HepG2 (cell line): Measurements from ENCODE around the gene RAD9A. TPM values are rescaled to one million over a fixed set of nuclear protein-coding genes. Genes with fewer than 3 reads are reported as not detected.
A peak's percentile ranks its signal among the peaks of the same experiment; 100 is the strongest.

ENCODE experiments used
- CBX2 ChIP-seq, 2 experiments: fragments of 200-600 bp in 1 of 2; sonication (generic); formaldehyde crosslinking in 1 of 2; IDR thresholded peaks; 2 replicates each; pipeline versions ENCODE4 v1.7.0 to v1.8.1; 2018 to 2022; ENCODE audit warnings: low read depth in 2 of 2, low read length in 1 of 2, mild to moderate bottlenecking in 1 of 2, missing genetic modification reagents in 1 of 2
- ERF ChIP-seq: IDR thresholded peaks from 2 replicates; pipeline ENCODE4 v1.6.1; 2018; ENCODE audit warnings: missing biosample characterization, missing genetic modification reagents
- FOXJ3 ChIP-seq: sonication (generic); formaldehyde crosslinking; IDR thresholded peaks from 2 replicates; pipeline ENCODE4 v1.4.0; 2020; ENCODE audit warnings: missing genetic modification reagents, mild to moderate bottlenecking, borderline replicate concordance
- MBNL3 ChIP-seq: fragments of 250-450 bp; sonication (Bioruptor Pico); conservative IDR thresholded peaks from 2 replicates; pipeline ENCODE4 v1.8.0; 2022; ENCODE audit warnings: mild to moderate bottlenecking, inconsistent platforms
- PCBP1 ChIP-seq: fragments of 200-400 bp; formaldehyde crosslinking; IDR thresholded peaks from 2 replicates; pipeline ENCODE4 v1.6.1; 2017; ENCODE audit warnings: mild to moderate bottlenecking, low read depth, low read length, borderline replicate concordance
- POLR2AphosphoS2 ChIP-seq: IDR thresholded peaks from 2 replicates; pipeline ENCODE4 v1.6.1; 2011; ENCODE audit warnings: low read depth, low read length, improper control_type of control experiment
- RBM39 ChIP-seq: fragments of 200-400 bp; formaldehyde crosslinking; IDR thresholded peaks from one replicate; pipeline ENCODE4 v1.6.1; 2018; ENCODE audit warnings: antibody characterized with exemption, mild to moderate bottlenecking, low read depth, low read length; ENCODE audit not compliant: poor library complexity, severe bottlenecking
- RFX5 ChIP-seq: IDR thresholded peaks from 2 replicates; pipeline ENCODE4 v1.6.1; 2011; ENCODE audit warnings: low read depth, low read length, improper control_type of control experiment
- ZBTB42 ChIP-seq: sonication (generic); formaldehyde crosslinking; IDR thresholded peaks from 2 replicates; pipeline ENCODE4 v1.5.0; 2020; ENCODE audit warnings: mild to moderate bottlenecking, missing genetic modification reagents
- ZNF256 ChIP-seq: sonication (generic); formaldehyde crosslinking; conservative IDR thresholded peaks from 2 replicates; pipeline ENCODE4 v1.4.0; 2020; ENCODE audit warnings: missing genetic modification reagents
- ZNF30 ChIP-seq: sonication (generic); formaldehyde crosslinking; IDR thresholded peaks from 2 replicates; pipeline ENCODE4 v1.5.0; 2020; ENCODE audit warnings: mild to moderate bottlenecking, missing genetic modification reagents
- ZNF572 ChIP-seq: sonication (generic); formaldehyde crosslinking; IDR thresholded peaks from 2 replicates; pipeline ENCODE4 v1.5.1; 2020; ENCODE audit warnings: mild to moderate bottlenecking, missing genetic modification reagents
- ZNF724P ChIP-seq: sonication (generic); formaldehyde crosslinking; IDR thresholded peaks from 2 replicates; pipeline ENCODE4 v1.8.0; 2022; ENCODE audit warnings: missing genetic modification reagents, borderline replicate concordance
- ZNF75D ChIP-seq: sonication (generic); formaldehyde crosslinking; IDR thresholded peaks from 2 replicates; pipeline ENCODE4 v1.8.1; 2023; ENCODE audit warnings: missing genetic modification reagents, mild to moderate bottlenecking, borderline replicate concordance
- ZNF83 ChIP-seq: sonication (generic); formaldehyde crosslinking; IDR thresholded peaks from 2 replicates; pipeline ENCODE4 v1.4.0; 2020; ENCODE audit warnings: missing genetic modification reagents, mild to moderate bottlenecking, borderline replicate concordance
- ZSCAN30 ChIP-seq: sonication (generic); formaldehyde crosslinking; IDR thresholded peaks from 2 replicates; pipeline ENCODE4 v1.5.0; 2020; ENCODE audit warnings: mild to moderate bottlenecking, missing genetic modification reagents
- polyA plus RNA-seq, 8 experiments: library from polyadenylated mRNA; depleted of rRNA in 3 of 8; stranded (reverse) in 7 of 8; unstranded in 1 of 8; fragments of >200 nt; fragmentation: Illumina TruSeq in 4 of 8; extraction: Trizol in 4 of 8; gene quantifications; 2 replicates each; pipeline versions ENCODE4 v1.2.1 to v1.2.3, GENCODE V29; 2011 to 2016; ENCODE audit warnings: low read depth in 4 of 8, missing spikeins in 1 of 8, mixed read lengths in 1 of 8; ENCODE audit not compliant: insufficient read depth in 1 of 8
- total RNA-seq, 5 experiments: library from RNA; depleted of rRNA; stranded (reverse); fragments of >200 nt; fragmentation: Illumina TruSeq; extraction: Trizol; gene quantifications; 2 replicates each; pipeline ENCODE4 v1.2.3, GENCODE V29; 2016; ENCODE audit warnings: low read depth in 1 of 5
- TF ChIP-seq, protein P1 (sequence below): IDR thresholded peaks from 2 replicates; pipeline ENCODE4 v1.6.1; 2018; ENCODE audit warnings: missing genetic modification reagents
- TF ChIP-seq, protein P2 (sequence below): IDR thresholded peaks from 2 replicates; pipeline ENCODE4 v1.6.1; 2016
- TF ChIP-seq, protein P3 (sequence below): IDR thresholded peaks from 2 replicates; pipeline ENCODE4 v1.6.1; 2012; ENCODE audit warnings: low read depth, low read length, improper control_type of control experiment
- TF ChIP-seq, protein P4 (sequence below): sonication (generic); formaldehyde crosslinking; conservative IDR thresholded peaks from 2 replicates; pipeline ENCODE4 v1.4.0; 2020; ENCODE audit warnings: missing genetic modification reagents
- TF ChIP-seq, protein P5 (sequence below): sonication (generic); formaldehyde crosslinking; IDR thresholded peaks from 2 replicates; pipeline ENCODE4 v1.8.0; 2023; ENCODE audit warnings: mild to moderate bottlenecking, missing genetic modification reagents
- TF ChIP-seq, protein P6 (sequence below): sonication (generic); formaldehyde crosslinking; IDR thresholded peaks from 2 replicates; pipeline ENCODE4 v1.4.0; 2020; ENCODE audit warnings: mild to moderate bottlenecking, missing genetic modification reagents

RAD9A gene
- total and polyA plus RNA-seq, 2 of the 13 experiments (the other 11 are each of a cell fraction or from before 2014, with no cell fraction given) = 10.1 to 15.7 TPM

DNA sequence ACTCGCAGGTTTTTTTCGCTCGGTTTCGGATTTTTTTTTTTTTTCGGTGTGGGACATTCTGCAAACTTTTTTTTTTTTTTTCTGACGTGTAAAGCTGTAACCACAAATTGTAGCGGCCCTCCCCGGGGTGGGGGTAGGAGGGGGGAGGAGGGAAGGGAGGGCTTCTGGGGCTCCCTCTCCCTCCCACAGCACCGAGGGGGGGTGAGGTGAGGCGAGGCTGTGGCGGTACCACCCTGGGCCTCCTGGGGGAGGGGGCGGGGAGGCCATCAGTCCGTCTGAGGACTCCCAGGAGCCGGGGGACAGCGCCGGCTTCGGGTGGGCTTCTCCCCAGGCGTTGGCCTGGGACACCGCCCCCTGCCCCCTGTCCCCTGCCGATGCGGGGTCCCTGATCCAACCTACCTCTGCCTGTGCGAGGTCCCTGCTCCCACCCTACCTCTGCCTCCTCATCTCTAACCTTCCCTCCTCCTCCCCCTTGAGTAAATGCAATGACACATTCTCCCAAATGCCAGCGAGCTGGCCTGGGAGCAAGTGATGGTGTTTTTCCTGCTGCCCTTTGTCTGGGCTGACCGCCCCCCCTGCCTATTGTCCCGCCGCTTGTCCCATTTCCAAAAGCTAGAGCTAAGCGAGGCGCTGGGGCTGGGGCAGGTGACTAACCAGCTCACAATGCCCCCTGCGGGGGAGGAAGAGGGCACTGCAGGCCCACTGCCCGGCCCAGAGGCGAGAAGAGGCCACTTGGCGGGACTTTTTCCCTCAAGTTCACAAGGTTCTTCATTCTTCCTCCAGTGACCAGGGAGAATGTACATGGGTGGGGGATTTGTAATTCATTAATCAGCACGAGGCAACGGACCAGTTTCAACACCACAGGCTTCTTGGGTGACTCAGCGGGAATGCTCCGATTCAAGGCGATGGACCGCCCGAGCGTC is 17.9 kb upstream of the RAD9A start (continued):
- TF ChIP-seq POLR2AphosphoS2 (no peak), ZBTB42 (CRISPR knock-in tag) (no peak), MBNL3 (no peak), ZNF83 (CRISPR knock-in tag) (no peak), PCBP1 (no peak), ZNF30 (CRISPR knock-in tag) (no peak), ERF (CRISPR knock-in tag) (peak; percentile 25; the same call in 1 of the 2 replicates), ZNF75D (CRISPR knock-in tag) (no peak), ZNF724P (CRISPR knock-in tag) (no peak), ZNF256 (CRISPR knock-in tag) (no peak), FOXJ3 (CRISPR knock-in tag) (no peak), CBX2 (IDR thresholded peaks at IDR 0.05; ENCODE audit: low read depth, low read length) (no peak), CBX2 (CRISPR knock-in tag; IDR thresholded peaks at IDR 0.05; ENCODE audit: low read depth) (no peak), ZSCAN30 (CRISPR knock-in tag) (no peak), ZNF572 (no peak), RBM39 (peak; percentile 45), RFX5 (no peak)
- TF ChIP-seq, protein P1, sequence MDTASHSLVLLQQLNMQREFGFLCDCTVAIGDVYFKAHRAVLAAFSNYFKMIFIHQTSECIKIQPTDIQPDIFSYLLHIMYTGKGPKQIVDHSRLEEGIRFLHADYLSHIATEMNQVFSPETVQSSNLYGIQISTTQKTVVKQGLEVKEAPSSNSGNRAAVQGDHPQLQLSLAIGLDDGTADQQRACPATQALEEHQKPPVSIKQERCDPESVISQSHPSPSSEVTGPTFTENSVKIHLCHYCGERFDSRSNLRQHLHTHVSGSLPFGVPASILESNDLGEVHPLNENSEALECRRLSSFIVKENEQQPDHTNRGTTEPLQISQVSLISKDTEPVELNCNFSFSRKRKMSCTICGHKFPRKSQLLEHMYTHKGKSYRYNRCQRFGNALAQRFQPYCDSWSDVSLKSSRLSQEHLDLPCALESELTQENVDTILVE (CRISPR knock-in tag) = no peak
- TF ChIP-seq, protein P2, sequence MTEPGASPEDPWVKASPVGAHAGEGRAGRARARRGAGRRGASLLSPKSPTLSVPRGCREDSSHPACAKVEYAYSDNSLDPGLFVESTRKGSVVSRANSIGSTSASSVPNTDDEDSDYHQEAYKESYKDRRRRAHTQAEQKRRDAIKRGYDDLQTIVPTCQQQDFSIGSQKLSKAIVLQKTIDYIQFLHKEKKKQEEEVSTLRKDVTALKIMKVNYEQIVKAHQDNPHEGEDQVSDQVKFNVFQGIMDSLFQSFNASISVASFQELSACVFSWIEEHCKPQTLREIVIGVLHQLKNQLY (CRISPR knock-in tag) = no peak
- TF ChIP-seq, protein P3, sequence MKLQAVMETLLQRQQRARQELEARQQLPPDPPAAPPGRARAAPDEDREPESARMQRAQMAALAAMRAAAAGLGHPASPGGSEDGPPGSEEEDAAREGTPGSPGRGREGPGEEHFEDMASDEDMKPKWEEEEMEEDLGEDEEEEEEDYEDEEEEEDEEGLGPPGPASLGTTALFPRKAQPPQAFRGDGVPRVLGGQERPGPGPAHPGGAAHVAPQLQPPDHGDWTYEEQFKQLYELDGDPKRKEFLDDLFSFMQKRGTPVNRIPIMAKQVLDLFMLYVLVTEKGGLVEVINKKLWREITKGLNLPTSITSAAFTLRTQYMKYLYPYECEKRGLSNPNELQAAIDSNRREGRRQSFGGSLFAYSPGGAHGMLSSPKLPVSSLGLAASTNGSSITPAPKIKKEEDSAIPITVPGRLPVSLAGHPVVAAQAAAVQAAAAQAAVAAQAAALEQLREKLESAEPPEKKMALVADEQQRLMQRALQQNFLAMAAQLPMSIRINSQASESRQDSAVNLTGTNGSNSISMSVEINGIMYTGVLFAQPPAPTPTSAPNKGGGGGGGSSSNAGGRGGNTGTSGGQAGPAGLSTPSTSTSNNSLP = no peak
- TF ChIP-seq, protein P4, sequence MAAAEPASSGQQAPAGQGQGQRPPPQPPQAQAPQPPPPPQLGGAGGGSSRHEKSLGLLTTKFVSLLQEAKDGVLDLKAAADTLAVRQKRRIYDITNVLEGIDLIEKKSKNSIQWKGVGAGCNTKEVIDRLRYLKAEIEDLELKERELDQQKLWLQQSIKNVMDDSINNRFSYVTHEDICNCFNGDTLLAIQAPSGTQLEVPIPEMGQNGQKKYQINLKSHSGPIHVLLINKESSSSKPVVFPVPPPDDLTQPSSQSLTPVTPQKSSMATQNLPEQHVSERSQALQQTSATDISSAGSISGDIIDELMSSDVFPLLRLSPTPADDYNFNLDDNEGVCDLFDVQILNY = no peak
- TF ChIP-seq, protein P5, sequence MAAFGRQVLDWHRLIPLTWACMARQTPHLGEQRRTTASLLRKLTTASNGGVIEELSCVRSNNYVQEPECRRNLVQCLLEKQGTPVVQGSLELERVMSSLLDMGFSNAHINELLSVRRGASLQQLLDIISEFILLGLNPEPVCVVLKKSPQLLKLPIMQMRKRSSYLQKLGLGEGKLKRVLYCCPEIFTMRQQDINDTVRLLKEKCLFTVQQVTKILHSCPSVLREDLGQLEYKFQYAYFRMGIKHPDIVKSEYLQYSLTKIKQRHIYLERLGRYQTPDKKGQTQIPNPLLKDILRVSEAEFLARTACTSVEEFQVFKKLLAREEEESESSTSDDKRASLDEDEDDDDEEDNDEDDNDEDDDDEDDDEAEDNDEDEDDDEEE (CRISPR knock-in tag) = no peak
- TF ChIP-seq, protein P6, sequence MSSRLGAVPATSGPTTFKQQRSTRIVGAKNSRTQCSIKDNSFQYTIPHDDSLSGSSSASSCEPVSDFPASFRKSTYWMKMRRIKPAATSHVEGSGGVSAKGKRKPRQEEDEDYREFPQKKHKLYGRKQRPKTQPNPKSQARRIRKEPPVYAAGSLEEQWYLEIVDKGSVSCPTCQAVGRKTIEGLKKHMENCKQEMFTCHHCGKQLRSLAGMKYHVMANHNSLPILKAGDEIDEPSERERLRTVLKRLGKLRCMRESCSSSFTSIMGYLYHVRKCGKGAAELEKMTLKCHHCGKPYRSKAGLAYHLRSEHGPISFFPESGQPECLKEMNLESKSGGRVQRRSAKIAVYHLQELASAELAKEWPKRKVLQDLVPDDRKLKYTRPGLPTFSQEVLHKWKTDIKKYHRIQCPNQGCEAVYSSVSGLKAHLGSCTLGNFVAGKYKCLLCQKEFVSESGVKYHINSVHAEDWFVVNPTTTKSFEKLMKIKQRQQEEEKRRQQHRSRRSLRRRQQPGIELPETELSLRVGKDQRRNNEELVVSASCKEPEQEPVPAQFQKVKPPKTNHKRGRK = no peak
